Hepatocyte (in vitro differentiated cells): ENCODE data around the gene MICALL1. TPM values are rescaled to one million over a fixed set of nuclear protein-coding genes. Genes with fewer than 3 reads are reported as not detected.
"Not testable (repeated sequence)": the region's sequence is repeated elsewhere in the genome, so short reads cannot be mapped to it uniquely, and the experiment has no call there.

Experiments used
- DNase-seq: peaks from one replicate; pipeline ENCODE4 v3.0.0-alpha.2; 2016; ENCODE audit warnings: low spot score
- H2AFZ ChIP-seq: fragments of 200-600 bp; sonication (generic); 2 replicates; pipeline ENCODE4 v1.6.0; 2016; ENCODE audit warnings: antibody characterized with exemption, mild to moderate bottlenecking
- H3K27ac ChIP-seq: fragments of 200-600 bp; sonication (generic); 2 replicates; pipeline ENCODE4 v1.5.1; 2016; ENCODE audit warnings: mild to moderate bottlenecking
- H3K27me3 ChIP-seq: fragments of 200-600 bp; sonication (generic); 2 replicates; pipeline ENCODE4 v1.6.1; 2016
- H3K36me3 ChIP-seq: fragments of 200-600 bp; sonication (generic); replicated peaks from 2 replicates; pipeline ENCODE4 v1.5.1; 2016; ENCODE audit warnings: low read depth; ENCODE audit not compliant: insufficient read depth
- H3K4me1 ChIP-seq: fragments of 200-600 bp; sonication (generic); 2 replicates; pipeline ENCODE4 v1.5.1; 2016; ENCODE audit warnings: mild to moderate bottlenecking, moderate library complexity; ENCODE audit not compliant: insufficient read depth
- H3K4me2 ChIP-seq: fragments of 200-600 bp; sonication (generic); 2 replicates; pipeline ENCODE4 v1.6.0; 2016
- H3K4me3 ChIP-seq: fragments of 200-600 bp; sonication (generic); 2 replicates; pipeline ENCODE4 v1.5.1; 2016; ENCODE audit warnings: mild to moderate bottlenecking
- H3K79me2 ChIP-seq: fragments of 200-600 bp; sonication (generic); 2 replicates; pipeline ENCODE4 v1.6.0; 2017; ENCODE audit warnings: mild to moderate bottlenecking
- H3K9me2 ChIP-seq: fragments of 200-600 bp; sonication (generic); replicated peaks from 2 replicates; pipeline ENCODE4 v1.6.0; 2017; ENCODE audit warnings: mild to moderate bottlenecking; ENCODE audit not compliant: insufficient read depth
- H3K9me3 ChIP-seq: fragments of 200-600 bp; sonication (generic); 2 replicates; pipeline ENCODE4 v1.5.1; 2016; ENCODE audit warnings: low read depth, mild to moderate bottlenecking
- H4K20me1 ChIP-seq: fragments of 200-600 bp; sonication (generic); 2 replicates; pipeline ENCODE4 v1.6.0; 2016; ENCODE audit warnings: mild to moderate bottlenecking; ENCODE audit not compliant: insufficient read depth, poor library complexity, severe bottlenecking
- EZH2 ChIP-seq: fragments of 200-600 bp; sonication (generic); IDR thresholded peaks from 2 replicates; pipeline ENCODE4 v1.6.1; 2016; ENCODE audit warnings: antibody characterized with exemption, mild to moderate bottlenecking, borderline replicate concordance
- EZH2phosphoT487 ChIP-seq: fragments of 200-600 bp; sonication (generic); IDR thresholded peaks from one replicate; pipeline ENCODE4 v1.6.1; 2018; ENCODE audit warnings: antibody characterized with exemption, mild to moderate bottlenecking, low read depth, moderate library complexity; ENCODE audit not compliant: unreplicated experiment, severe bottlenecking
- WGBS: methylation state at CpG from one replicate; pipeline ENCODE4 v1.1.6; 2016; ENCODE audit warnings: low lambda C conversion rate; ENCODE audit errors: missing lambda C conversion rate; 5-methylcytosine and 5-hydroxymethylcytosine counted together
- polyA plus RNA-seq: library from polyadenylated mRNA; unstranded; fragments of >200 nt; fragmentation: Nextera tagmentation; extraction: Ambion mirVana; gene quantifications from 2 replicates; pipeline ENCODE4 v1.2.1, GENCODE V29; 2016
- total RNA-seq: library from RNA; depleted of rRNA; stranded (reverse); fragments of >200 nt; gene quantifications from 2 replicates; pipeline ENCODE4 v1.2.3, GENCODE V29; 2014
- TF ChIP-seq, protein P1 (sequence below): fragments of 200-600 bp; sonication (generic); IDR thresholded peaks from 2 replicates; pipeline ENCODE4 v1.5.1; 2016; ENCODE audit warnings: antibody characterized with exemption, mild to moderate bottlenecking; ENCODE audit not compliant: poor library complexity

Gene MICALL1
- total and polyA plus RNA-seq, 2 experiments from 2014 or later = 15.0 to 26.1 TPM

DNA sequence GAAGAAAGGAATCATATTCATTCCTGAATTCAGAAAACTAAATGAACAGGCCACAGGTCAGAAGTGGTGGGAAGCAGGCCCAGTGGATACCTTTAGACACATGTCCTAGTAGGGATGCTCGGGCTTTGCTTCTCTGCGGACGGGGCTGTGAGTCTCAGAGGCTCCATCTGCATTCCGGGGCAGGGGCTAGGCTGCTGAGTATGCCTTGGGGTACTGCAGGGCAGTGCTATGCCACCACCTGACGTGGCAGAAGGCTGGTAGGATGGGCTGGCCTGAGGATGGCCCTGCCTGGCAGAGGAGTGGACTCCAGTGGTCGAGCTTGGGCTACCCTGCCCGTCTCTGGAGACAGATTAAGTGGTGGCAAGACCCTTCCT lies 37.7 kb downstream of the MICALL1 start:
- Histone ChIP-seq H3K27ac (no peak overlapping the region), H2AFZ (no peak overlapping the region), H3K9me2 (no peaks in the 10 kb centered on the region), H3K4me2 (no peak overlapping the region), H3K4me3 (no peak overlapping the region), H3K36me3 (no peaks in the 10 kb centered on the region), H4K20me1 (no peaks in the 10 kb centered on the region), H3K4me1 (no peaks in the 10 kb centered on the region), H3K27me3 (no peaks in the 10 kb centered on the region), H3K79me2 (no peaks in the 10 kb centered on the region), H3K9me3 (no peaks in the 10 kb centered on the region)
- DNase-seq = no peak
- WGBS = 95% methylated on average over 7 of the region's 7 CpGs
- TF ChIP-seq EZH2phosphoT487 = no peak

- H3K79me2 ChIP-seq, H3K4me3 ChIP-seq, H3K36me3 ChIP-seq, H3K9me2 ChIP-seq, H3K4me2 ChIP-seq, H4K20me1 ChIP-seq, H3K27ac ChIP-seq, DNase-seq, H2AFZ ChIP-seq, H3K9me3 ChIP-seq, H3K27me3 ChIP-seq, H3K4me1 ChIP-seq: not testable (repeated sequence)
- 97% methylated on average over 11 of the region's 11 CpGs for WGBS
Observed at GRCh38 chr22:37944423-37944822, 38.3 kb downstream of the MICALL1 start.

DNA sequence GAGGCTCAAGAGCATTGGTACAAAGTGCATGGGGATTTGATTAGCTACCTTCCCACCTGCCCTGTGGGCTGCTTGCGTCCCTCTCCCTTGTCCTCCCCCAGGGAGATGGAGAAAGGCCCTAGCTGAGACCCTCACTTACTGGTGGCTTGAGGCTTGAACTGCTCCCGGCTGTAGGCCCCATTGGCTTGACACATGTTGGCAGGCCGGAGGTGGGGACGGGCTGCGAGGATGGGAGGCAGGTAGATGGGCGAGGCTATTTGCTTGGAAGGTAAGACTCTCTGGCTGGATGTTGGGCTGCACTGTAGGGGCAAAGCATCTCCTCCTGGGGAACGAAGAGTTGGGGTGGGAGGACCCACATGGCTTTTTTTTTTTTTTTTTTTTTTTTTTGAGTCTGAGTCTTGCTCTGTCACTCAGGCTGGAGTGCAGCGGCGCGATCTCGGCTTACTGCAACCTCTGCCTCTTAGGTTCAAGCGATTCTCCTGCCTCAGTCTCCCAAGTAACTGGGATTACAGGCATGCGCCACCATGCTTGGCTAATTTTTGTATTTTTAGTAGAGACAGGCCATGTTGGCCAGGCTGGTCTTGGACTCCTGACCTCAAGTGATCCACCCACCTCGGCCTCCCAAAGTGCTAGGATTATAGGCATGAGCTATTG lies 41.2 kb downstream of the MICALL1 start:
- H3K27me3 ChIP-seq, H3K9me3 ChIP-seq, H4K20me1 ChIP-seq, H3K9me2 ChIP-seq, DNase-seq, H2AFZ ChIP-seq, H3K4me2 ChIP-seq, H3K27ac ChIP-seq, H3K79me2 ChIP-seq, H3K36me3 ChIP-seq, H3K4me1 ChIP-seq, H3K4me3 ChIP-seq: not testable (repeated sequence)
- WGBS = 95% methylated on average over 14 of the region's 14 CpGs

GRCh38 chr22:37951305-37951704 lies 45.2 kb downstream of the MICALL1 start:
- H3K9me3 ChIP-seq = no peaks in the 10 kb centered on the region
- DNase-seq = no peak

DNA sequence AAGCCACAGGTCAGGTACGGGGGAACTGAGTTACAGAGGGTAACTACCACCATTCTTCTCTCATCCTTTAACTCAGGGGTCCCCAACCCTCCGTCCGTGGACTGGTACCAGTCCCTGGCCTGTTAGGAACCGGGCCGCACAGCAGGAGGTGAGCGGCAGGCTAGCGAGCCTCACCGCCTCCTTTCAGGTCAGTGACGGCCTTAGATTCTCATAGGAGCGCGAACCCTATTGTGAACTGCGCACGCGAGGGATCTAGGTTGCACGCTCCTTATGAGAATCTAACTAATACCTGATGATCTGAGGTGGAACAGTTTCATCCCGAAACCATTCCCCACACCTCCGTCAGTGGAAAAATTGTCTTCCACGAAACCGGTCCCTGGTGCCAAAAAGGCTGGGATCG lies 46.5 kb downstream of the MICALL1 start:
- Histone ChIP-seq H3K79me2 (peaks cover 30% of the 10 kb centered on the region), H3K4me1 (peaks cover 14% of the 10 kb centered on the region), H3K4me2 (peak overlapping the region; percentile 93), H3K4me3 (peak overlapping the region; percentile 37), H2AFZ (peak overlapping the region; percentile 72)
- H4K20me1 ChIP-seq, DNase-seq, H3K9me3 ChIP-seq, H3K27me3 ChIP-seq, H3K36me3 ChIP-seq, H3K27ac ChIP-seq, H3K9me2 ChIP-seq: not testable (repeated sequence)
- WGBS = 33% methylated on average over 20 of the region's 20 CpGs

More at GRCh38 chr22:37951305-37951704, 45.2 kb downstream of the MICALL1 start:
- no peak overlapping the region for H2AFZ ChIP-seq
- no peak for TF ChIP-seq EZH2
- no peak overlapping the region for H3K4me3 ChIP-seq
- no peaks in the 10 kb centered on the region for H3K9me2 ChIP-seq
- no peaks in the 10 kb centered on the region for H4K20me1 ChIP-seq
- H3K27me3 ChIP-seq = no peaks in the 10 kb centered on the region
- peaks cover 26% of the 10 kb centered on the region for H3K79me2 ChIP-seq
- no peak overlapping the region for H3K27ac ChIP-seq
- WGBS = 57% methylated on average over 8 of the region's 8 CpGs
- H3K4me2 ChIP-seq = no peak overlapping the region
- H3K36me3 ChIP-seq = no peaks in the 10 kb centered on the region
- peaks cover 14% of the 10 kb centered on the region for H3K4me1 ChIP-seq

DNA sequence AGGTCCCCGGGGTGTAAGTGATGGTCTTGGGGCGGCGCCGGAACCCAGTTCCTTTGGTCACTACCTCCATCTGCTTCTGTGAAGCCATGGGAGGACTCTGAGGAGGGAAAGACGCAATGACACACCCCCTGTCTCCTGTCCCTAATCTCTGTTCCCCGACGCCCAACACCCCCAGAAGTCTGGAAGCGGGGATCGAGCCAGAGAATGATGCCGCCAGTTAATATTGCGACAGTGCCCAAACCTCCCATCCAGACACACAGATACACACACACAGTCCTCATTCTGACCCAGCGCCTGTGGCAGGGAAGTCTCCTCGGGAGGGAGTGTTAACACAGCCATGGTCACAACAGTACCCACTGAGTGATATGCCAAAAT lies 47.0 kb downstream of the MICALL1 start:
- Histone ChIP-seq H3K27me3 (no peaks in the 10 kb centered on the region), H3K27ac (no peak overlapping the region), H3K4me3 (peak overlapping the region; percentile 37), H3K4me2 (peak overlapping the region; percentile 93), H3K79me2 (peaks cover 30% of the 10 kb centered on the region), H3K4me1 (peaks cover 14% of the 10 kb centered on the region), H3K9me3 (no peaks in the 10 kb centered on the region), H4K20me1 (no peaks in the 10 kb centered on the region), H3K9me2 (no peaks in the 10 kb centered on the region), H2AFZ (peak overlapping the region; percentile 72), H3K36me3 (no peaks in the 10 kb centered on the region)
- 10% methylated on average over 13 of the region's 13 CpGs for WGBS
- no peak for DNase-seq
- TF ChIP-seq, protein P1, sequence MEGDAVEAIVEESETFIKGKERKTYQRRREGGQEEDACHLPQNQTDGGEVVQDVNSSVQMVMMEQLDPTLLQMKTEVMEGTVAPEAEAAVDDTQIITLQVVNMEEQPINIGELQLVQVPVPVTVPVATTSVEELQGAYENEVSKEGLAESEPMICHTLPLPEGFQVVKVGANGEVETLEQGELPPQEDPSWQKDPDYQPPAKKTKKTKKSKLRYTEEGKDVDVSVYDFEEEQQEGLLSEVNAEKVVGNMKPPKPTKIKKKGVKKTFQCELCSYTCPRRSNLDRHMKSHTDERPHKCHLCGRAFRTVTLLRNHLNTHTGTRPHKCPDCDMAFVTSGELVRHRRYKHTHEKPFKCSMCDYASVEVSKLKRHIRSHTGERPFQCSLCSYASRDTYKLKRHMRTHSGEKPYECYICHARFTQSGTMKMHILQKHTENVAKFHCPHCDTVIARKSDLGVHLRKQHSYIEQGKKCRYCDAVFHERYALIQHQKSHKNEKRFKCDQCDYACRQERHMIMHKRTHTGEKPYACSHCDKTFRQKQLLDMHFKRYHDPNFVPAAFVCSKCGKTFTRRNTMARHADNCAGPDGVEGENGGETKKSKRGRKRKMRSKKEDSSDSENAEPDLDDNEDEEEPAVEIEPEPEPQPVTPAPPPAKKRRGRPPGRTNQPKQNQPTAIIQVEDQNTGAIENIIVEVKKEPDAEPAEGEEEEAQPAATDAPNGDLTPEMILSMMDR = no peak
- TF ChIP-seq EZH2 (no peak), EZH2phosphoT487 (no peak)
